ENCODE data around the gene PRKG1. TPM values are rescaled to one million over a fixed set of nuclear protein-coding genes. Genes with fewer than 3 reads are reported as not detected.
A peak's percentile ranks its signal among the peaks of the same experiment; 100 is the strongest.
"Not testable (repeated sequence)": the region's sequence is repeated elsewhere in the genome, so short reads cannot be mapped to it uniquely, and the experiment has no call there.

PRKG1 gene
- total RNA-seq, 1 donor from 2014 or later, result 28.1 TPM

- intact Hi-C loops (cut with DNase I), result no loop called here
- ATAC-seq (no peak), DNase-seq (ENCODE audit: missing footprints) (no peak)
Observed at GRCh38 chr10:52020173-52020572, 945.9 kb downstream of the PRKG1 start.

GRCh38 chr10:52020702-52021101 lies 946.4 kb downstream of the PRKG1 start:
- no peak for ATAC-seq
- intact Hi-C loops (cut with DNase I), result no loop called here
- DNase-seq (ENCODE audit: missing footprints), result no peak

- intact Hi-C loops (cut with DNase I), result no loop called here
- no peak for DNase-seq (ENCODE audit: missing footprints)
- no peak for ATAC-seq
Observed at GRCh38 chr10:52027055-52027705, 952.9 kb downstream of the PRKG1 start.

- ATAC-seq, result no peak
- DNase-seq (ENCODE audit: missing footprints), result no peak
- intact Hi-C loops (cut with DNase I), result no loop called here
Observed at GRCh38 chr10:52028523-52028858, 954.2 kb downstream of the PRKG1 start.

GRCh38 chr10:52029628-52030027 lies 955.3 kb downstream of the PRKG1 start:
- intact Hi-C loops (cut with DNase I), result no loop called here
- DNase-seq (ENCODE audit: missing footprints) (no peak), ATAC-seq (no peak)

- intact Hi-C loops (cut with DNase I), result no loop called here
- ATAC-seq, result no peak
- no peak for DNase-seq (ENCODE audit: missing footprints)
Observed at GRCh38 chr10:52030051-52030790, 955.9 kb downstream of the PRKG1 start.

GRCh38 chr10:52030975-52031374 lies 956.7 kb downstream of the PRKG1 start:
- ATAC-seq (no peak), DNase-seq (ENCODE audit: missing footprints) (no peak)
- intact Hi-C loops (cut with DNase I), result no loop called here

GRCh38 chr10:52031771-52032170 lies 957.5 kb downstream of the PRKG1 start:
- intact Hi-C loops (cut with DNase I), result no loop called here
- ATAC-seq (no peak), DNase-seq (ENCODE audit: missing footprints) (no peak)

GRCh38 chr10:52032681-52033629 lies 958.7 kb downstream of the PRKG1 start:
- intact Hi-C loops (cut with DNase I), result no loop called here
- ATAC-seq, result no peak
- no peak for DNase-seq (ENCODE audit: missing footprints)

GRCh38 chr10:52039002-52039793 lies 964.9 kb downstream of the PRKG1 start:
- DNase-seq (ENCODE audit: missing footprints); ATAC-seq; intact Hi-C loops (cut with DNase I): not testable (repeated sequence)

- intact Hi-C loops (cut with DNase I), result no loop called here
- DNase-seq (ENCODE audit: missing footprints) (no peak), ATAC-seq (no peak)
Observed at GRCh38 chr10:52040486-52040885, 966.2 kb downstream of the PRKG1 start.

- DNase-seq (ENCODE audit: missing footprints), result no peak
- intact Hi-C loops (cut with DNase I), result no loop called here
- no peak for ATAC-seq
Observed at GRCh38 chr10:52043811-52044210, 969.5 kb downstream of the PRKG1 start.

- ATAC-seq, result no peak
- DNase-seq (ENCODE audit: missing footprints), result no peak
- intact Hi-C loops (cut with DNase I), result no loop called here
Observed at GRCh38 chr10:52048051-52048450, 973.8 kb downstream of the PRKG1 start.

- no peak for ATAC-seq
- intact Hi-C loops (cut with DNase I), result no loop called here
- no peak for DNase-seq (ENCODE audit: missing footprints)
Observed at GRCh38 chr10:52050429-52051047, 976.3 kb downstream of the PRKG1 start.

GRCh38 chr10:52053497-52053896 lies 979.2 kb downstream of the PRKG1 start:
- DNase-seq (ENCODE audit: missing footprints) (no peak), ATAC-seq (no peak)
- intact Hi-C loops (cut with DNase I), result no loop called here

- intact Hi-C loops (cut with DNase I), result no loop called here
- ATAC-seq (no peak), DNase-seq (ENCODE audit: missing footprints) (no peak)
Observed at GRCh38 chr10:52056291-52056690, 982.0 kb downstream of the PRKG1 start.

GRCh38 chr10:52059089-52059488 lies 984.8 kb downstream of the PRKG1 start:
- no peak for DNase-seq (ENCODE audit: missing footprints)
- intact Hi-C loops (cut with DNase I), result no loop called here
- no peak for ATAC-seq

GRCh38 chr10:52063159-52063558 lies 988.9 kb downstream of the PRKG1 start:
- intact Hi-C loops (cut with DNase I), result no loop called here
- ATAC-seq (no peak), DNase-seq (ENCODE audit: missing footprints) (peak; percentile 15)
